GM19468 (cell line): ENCODE measurements around the gene FBLN1.
"Not testable (repeated sequence)": the region's sequence is repeated elsewhere in the genome, so short reads cannot be mapped to it uniquely, and the experiment has no call there.

ENCODE experiments used
- ATAC-seq: cut with Tn5 transposase; IDR thresholded peaks from one replicate; pipeline ENCODE4 v1.9.1; 2021; ENCODE audit warnings: mild to moderate bottlenecking, moderate library complexity, moderate number of reproducible peaks; ENCODE audit not compliant: unreplicated experiment; ENCODE audit errors: extremely low read depth

FBLN1 gene

DNA sequence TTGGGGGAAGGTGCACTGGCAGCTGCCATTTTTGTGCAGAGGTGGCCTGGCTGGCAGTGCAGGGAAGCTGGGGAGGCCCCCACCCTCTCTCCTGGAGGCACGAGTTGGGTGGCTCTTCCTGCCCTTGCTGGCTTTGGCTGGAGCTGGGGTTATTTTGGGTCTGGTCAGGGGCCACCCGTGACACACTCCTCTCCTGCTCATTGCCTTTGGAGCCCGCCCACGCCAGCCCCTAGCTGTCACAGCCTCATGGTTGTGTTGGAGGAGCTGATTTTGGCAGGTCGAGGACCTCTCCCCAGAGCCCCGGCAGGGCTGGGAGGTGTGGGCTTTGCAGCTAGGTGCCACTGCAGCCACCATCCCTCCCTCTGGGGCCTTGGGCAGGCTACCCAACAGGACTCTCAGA lies 21.5 kb downstream of the FBLN1 start:
- ATAC-seq = no peak

DNA sequence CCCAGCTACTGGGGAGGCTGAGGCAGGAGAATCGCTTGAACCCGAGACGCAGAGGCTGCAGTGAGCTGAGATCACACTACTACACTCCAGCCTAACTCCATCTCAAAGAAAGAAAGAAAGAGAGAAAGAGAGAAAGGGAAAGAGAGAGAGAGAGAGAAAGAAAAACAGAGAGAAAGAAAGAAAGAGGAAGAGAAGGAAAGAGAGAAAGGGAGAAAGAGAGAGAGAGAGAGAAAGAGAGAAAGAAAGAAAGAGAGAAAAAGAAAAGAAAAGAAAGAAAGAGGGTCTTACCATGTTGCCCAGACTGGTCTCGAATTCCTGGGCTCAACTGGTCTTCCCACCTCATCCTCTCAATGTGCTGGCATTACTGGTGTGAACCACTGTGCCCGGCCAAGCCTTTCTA lies 22.3 kb downstream of the FBLN1 start:
- ATAC-seq = no peak

DNA sequence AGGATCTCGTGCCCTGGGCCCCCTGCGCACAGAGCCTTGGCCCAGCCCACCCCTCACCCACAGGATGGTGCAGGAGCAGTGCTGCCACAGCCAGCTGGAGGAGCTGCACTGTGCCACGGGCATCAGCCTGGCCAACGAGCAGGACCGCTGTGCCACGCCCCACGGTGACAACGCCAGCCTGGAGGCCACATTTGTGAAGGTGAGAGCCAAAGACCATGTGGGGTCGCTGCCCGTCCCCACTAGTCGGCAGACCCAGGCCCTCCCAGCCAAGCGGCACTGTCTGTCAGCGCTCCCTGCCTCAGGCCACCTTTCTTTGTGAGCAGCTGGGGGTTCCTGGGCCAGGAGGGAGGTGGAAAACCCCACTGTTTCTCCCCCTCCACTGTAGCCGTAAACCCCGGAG lies 22.8 kb downstream of the FBLN1 start:
- ATAC-seq = no peak

DNA sequence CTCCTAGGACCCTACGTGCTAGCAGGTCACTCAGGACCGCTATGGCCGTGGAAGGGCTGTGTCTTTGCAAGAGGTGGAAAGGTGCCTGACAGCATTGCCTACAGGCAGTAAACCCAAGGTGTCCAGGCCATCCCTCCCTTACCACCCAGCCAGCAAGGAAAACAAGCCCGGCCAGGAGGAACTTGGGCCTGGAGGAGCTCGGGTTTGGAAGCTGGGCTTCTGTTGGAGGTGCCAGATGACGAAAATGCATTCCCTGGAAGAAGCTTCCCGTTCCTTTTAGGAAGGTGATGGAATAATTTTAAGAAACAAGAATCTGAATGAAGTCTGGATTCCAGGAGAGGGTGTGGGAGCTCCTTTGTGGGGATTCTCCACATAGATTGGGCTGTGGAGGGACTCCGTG lies 23.6 kb downstream of the FBLN1 start:
- no peak for ATAC-seq

DNA sequence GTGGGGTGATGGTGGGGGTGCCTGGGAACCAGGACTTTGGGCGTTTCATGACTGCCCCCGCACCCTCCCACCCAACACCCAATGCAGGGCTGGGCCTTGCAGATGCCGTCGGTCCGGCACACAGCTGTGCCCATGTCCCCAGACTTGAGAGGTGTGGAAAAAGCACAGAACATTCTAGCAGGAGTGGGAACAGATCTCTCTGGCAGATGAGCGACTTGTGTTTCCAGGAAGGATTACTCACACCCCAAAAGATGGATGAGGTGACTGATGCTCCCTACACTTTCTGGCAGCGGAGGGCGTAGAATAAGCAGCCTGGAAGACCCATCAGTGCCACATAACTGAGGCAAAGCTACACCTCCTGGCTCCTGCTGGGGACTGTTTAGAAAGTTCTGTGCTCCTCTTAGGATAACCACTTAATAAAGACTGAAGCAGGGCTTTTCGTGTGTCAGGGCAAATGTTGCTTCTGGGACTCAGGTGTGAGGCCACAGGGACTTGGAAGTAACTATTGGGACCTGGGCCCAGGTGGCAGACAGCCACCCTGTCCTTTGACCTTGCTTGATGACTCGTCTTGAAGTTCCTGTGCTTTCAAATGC lies 24.2 kb downstream of the FBLN1 start:
- no peak for ATAC-seq

DNA sequence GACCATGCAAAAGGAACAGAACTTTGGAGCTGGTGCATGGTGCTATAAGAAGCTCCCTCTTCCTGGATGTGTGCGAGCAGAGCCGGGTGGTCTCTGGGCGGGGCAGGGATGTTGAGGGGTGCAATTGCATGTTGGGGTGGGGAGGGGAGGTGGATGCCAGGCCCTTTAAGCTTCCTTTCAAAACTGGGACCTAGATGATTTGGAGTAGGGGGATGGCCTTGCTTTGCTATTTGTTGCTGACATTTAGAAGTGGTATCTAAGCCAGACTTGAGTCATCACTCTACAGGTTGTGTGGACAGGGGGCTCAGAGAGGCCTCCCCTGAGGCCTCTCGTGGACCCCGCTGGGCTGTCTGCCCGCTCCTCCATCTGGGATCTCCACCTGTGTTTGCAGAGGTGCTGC lies 24.8 kb downstream of the FBLN1 start:
- no peak for ATAC-seq

DNA sequence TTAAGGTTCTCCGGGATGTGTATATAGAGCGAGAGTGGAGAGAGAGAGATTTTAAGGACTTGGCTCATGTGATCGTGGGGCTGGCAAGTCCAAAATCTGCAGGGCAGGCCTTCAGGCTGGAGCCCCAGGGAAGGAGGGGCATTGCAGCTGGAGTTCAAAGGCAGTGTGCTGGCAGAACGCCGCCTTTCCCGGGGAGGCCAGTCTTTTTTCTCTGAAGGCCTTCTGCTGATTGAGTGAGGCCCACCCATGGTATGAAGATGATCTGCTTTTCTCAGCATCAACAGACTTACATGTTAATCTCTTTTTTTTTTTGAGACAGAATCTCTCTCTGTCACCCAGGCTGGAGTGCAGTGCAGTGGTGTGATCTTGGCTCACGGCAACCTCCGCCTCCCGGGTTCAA lies 25.4 kb downstream of the FBLN1 start:
- ATAC-seq = no peak

DNA sequence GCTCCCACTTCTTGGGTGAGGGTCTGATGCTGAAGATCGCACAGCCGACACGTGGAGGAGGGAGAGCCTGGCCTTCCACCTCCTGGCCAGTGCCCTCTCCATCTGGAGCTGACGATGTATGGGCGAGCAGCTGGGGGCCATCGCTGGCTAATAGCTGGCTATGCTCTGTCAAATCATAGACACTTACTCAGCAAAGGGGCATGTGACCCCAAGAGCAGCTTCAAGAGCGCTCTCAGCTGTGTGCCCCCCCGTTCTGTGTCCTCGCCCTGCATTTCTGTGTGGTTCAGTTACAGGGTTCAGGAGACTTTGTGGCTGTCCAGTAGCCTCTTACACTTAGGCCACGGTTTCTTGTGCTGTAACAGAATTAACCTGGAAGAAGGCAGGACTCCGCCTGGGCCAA lies 26.4 kb downstream of the FBLN1 start:
- no peak for ATAC-seq

DNA sequence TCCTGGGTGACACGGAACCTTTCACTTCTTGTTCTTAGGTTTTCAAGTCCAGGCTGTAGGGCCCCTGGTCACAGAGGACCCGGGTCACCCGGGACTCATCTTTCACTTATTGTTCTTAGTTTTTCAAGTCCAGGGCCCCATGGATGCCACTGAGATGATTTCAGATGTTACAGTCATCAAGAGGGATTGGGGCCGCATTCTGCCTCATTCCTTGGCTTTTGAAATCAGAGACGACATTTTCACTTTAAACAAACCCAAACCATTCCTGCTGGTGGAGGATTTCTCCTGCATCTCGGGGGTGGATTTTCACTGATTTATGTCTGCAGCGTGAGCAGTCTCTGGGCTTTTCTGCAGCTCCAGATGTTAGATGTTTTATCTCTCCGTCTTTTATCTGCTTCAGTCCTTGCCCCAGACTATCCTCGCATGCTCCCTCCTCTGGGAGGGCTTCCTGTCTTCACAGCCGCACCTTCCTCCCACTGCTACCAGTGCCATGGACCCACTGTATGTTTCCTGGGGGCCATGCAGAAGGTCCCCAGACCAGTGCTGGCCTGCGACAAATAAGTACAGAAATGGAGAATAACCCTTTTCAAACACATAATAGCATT lies 27.4 kb downstream of the FBLN1 start:
- ATAC-seq = no peak

DNA sequence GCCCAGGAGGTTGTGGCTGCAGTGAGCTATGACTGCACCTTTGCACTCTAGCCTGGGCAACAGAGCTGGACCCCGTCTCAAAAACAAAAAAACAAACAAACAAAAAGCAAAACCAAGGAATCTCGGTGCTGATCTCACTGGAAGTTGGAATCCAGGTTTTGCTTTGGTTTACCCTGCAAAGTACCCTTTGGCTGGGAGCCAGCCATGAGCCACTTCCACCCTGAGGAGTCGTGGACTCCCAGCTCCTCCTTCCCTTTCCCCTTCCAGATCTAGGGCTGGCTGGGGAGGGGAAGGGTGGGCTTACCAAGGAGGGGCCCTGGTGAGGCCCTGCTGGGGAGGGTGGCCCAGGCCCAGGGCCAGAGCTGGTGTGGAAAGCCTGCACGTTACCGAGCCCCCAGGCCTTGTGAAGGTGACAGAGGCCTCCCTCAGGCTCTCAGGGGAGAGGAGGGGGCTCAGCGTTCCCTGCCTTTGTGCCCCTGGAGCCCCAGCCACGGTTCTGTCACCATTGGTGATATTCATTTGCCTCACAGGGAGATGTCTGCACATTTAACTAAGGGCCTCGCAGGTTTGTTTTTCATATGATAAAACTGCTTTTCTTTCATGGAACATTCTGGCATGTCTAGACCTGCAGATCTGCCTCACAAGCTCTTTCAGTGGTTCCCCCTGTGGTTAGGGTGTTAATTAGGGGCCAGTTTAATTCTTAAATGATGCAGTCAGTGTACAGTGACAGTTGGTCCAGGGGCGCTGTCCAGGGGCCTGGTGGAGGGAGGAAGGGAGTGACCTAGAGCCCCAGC lies 29.0 kb downstream of the FBLN1 start:
- no peak for ATAC-seq

DNA sequence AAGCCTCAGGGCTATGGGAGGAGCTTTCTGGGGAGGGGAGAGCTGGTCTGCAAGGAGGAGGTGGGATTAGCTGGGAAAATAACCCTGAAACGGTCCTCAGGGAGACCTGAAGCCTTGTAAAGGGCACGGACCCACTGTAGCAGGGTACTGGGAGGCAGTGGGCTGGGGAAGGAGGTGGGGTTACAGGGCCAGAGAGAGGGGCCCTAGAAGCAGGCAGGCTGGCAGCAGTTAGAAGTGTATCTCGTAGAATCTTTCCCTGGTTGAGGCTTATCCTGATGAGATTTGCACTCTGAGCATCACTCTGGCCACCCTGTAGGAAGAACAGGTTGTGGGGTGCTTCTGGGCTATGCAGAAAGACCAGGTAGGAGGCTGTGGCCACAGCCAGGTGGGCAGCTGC lies 29.6 kb downstream of the FBLN1 start:
- no peak for ATAC-seq

DNA sequence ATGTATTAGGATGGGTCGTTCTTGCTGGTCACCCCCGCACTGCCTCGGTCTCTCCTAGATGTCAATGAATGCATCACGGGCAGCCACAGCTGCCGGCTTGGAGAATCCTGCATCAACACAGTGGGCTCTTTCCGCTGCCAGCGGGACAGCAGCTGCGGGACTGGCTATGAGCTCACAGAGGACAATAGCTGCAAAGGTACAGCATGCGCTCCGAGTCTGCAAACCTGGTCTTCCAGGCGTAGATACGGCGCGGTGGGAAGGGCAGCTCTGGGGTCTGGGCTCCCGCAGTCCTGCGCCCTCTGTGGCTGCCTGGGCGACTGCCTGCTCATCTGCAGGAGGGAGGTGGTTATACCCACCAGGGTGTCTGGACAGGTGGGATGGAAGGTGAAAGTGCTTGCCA lies 31.0 kb downstream of the FBLN1 start:
- no peak for ATAC-seq

DNA sequence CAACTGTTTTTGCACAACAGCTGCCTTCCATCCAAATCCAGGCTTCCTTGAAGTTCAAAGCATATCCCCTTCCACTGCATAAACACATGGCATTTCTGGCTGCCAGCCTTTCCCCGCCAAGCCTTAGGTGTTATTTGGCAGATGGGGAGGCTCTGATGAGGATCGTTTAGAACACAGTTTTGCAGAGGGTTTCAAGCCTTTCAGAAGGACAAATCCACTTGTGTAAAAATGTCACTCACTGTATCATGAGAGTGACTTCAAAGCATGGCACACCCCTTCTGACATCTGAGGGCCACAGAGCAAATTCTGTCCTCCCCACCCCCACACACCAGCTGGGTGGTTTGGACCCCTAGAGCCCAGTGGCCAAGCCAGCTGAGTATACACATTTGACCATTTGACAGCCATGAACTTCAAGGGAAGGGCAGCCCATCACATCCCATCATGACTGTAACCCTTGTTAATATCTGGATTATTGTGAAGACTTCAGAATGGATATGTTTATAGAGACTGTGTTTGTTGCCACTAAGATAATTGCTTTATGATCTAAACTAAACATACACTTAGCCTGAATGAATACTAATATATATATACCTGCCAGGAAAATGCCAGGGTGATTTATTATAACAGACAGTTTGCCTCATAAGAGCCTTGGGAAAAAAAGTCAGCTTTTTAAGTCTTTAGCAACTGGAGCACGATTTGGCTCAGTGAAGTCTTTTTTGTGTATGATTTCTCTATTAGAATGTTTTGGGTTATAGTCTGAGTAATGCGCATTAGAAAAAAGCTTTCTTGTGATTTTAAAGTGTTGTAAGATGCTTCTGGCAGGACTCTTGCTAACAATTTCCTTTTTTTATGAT lies 31.9 kb downstream of the FBLN1 start:
- ATAC-seq = no peak

DNA sequence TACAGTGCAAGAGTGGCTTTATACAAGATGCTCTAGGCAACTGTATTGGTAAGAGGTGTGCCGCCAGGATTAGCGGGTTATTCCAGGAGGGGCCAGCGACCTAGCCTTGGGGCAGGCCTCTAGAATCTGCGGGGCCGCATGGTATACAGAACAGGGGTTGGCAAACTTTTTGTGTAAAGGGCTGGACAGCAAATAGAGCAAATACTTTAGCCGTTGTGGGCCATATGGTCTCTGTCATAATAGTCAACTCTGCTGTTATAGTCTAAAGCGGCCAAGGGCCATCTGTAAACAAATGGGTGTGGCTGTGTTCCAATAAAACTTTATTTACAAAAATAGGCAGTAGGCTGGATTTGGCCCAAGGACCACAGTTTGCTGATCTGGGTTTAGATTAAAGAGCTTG lies 32.6 kb downstream of the FBLN1 start:
- ATAC-seq = no peak

DNA sequence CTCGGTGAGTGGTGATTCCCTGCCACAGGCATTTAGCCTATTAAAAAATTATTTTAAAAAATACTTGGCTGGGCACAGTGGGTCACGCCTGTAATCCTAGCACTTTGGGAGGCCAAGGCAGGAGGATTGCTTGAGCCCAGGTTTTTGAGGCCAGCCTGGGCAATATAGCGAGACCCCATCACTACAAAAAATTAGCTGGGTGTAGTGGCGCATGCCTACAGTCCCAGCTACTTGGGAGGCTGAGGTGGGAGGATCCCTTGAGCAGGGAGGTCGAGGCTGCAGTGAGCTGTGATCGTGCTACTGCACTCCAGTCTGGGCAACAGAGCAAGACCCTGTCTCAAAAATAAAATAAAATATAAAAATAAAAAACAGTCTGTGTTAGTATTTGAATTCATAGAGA lies 33.2 kb downstream of the FBLN1 start:
- ATAC-seq = not testable (repeated sequence)

DNA sequence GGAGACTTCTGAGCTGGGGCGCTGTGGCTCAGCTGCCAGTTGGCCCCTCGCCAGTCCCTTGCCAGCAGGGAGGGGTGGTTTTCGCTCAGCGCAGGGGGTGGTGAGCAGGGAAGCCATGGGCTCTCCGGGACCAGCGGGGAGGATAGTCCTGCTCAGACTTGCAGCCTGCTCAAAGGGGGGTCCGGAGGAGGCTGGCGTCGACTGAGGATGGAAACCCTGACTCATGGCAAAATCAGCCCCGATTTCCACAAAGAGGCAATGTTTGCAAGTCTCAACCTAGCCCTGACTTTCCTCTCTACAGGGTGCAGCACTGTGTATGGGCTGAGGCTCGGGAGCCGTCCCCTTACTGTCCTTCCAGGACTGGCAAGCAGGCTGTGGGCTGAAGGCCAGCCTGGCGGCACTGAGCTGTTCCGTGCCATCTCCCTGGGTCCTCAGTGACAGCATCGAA lies 35.1 kb downstream of the FBLN1 start:
- ATAC-seq = no peak

DNA sequence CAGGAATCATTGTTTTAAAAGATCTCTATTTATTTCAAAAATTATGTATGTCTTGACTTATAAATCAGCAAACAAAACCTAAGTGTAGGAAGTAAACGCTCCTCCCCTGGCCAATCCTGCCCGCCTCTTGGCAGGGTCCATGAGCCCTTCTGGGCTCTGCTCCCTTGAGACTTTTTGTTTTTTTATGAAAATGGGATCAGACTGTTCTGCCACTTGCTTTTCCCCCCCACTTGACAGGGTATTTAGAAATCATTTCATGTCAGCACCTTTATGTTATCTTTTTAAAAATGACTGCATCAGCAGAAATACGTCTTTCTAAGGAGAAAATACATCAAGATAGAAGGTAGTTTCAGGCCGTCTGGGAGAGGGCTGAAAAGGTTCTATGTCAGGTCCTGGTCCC lies 35.6 kb downstream of the FBLN1 start:
- no peak for ATAC-seq

DNA sequence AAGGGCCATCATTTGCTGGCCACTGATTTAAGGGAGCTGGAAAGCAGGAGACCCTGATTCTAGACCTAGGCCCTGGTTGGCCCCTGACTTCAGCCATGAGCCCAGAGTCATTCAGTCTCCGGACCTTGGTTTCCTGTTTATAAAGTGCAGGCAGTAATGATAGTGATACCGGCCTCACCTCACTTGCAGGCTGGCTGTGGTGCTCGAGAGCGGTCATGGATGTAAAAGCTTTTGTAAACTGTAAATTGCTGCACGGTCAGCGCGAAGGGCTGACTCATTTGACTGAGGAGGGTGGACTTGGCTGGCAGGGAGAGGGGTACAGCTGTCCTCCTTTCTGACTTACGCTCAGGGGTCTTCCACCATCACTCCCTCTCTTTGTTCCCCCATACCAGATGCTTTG lies 37.4 kb downstream of the FBLN1 start:
- no peak for ATAC-seq

DNA sequence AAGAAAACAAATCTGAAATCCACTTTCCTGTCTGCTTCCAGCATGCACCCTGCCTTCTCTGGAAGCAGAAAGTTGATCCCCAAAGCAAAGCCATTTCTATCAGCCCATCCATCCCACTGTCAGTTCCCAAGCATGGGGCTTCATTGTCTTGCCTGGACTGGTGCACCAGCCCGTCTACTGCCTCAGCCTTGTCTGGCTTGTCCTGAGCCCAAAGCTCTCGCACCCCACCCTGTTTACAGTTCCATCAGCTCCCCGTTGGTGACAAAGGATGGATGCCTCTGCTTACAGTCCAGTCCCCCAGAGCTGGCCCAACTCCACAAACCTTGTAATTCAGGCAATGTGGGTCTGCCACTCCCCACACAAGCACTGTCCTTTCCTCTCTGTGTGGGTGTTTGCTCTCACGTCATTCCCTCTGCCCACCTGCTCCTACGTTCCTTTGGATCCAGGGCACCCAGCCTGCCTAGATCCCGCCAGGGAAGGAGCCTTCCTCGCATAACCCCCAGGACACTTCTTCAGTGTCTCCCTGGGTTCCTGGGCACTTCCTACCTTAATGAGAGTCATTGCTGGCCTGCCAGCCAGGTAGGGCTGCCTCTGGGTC lies 38.8 kb downstream of the FBLN1 start:
- no peak for ATAC-seq

DNA sequence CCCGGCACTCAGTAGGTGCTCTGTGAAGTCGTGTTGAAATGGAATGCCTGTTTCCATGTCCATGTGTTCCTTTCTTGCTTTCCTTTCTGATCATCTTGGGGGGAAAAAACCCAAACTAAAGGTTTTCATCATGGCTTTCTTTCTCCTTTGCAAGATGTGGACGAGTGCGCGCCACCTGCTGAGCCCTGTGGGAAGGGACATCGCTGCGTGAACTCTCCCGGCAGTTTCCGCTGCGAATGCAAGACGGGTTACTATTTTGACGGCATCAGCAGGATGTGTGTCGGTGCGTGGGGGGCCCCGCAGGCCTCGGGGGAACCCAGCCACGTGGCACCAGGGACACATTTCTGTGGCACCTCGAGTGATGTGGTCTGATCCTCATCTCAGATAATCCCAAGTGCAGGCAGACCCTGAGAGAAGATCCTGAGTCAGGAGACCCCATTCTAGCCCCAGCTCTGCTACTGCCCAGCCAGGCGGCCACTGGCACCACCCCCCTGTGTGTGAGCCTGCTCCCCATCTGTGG lies 39.4 kb downstream of the FBLN1 start:
- ATAC-seq = no peak
